NCI-H510A treated with DMSO at 0.1 percent for 48 hours (cell line): ENCODE results near the gene GAREM1.

Experiments
- DNase-seq: peaks from one replicate; lab custom pipeline; 2025; lab: John Stamatoyannopoulos, UW

GAREM1 gene

DNA sequence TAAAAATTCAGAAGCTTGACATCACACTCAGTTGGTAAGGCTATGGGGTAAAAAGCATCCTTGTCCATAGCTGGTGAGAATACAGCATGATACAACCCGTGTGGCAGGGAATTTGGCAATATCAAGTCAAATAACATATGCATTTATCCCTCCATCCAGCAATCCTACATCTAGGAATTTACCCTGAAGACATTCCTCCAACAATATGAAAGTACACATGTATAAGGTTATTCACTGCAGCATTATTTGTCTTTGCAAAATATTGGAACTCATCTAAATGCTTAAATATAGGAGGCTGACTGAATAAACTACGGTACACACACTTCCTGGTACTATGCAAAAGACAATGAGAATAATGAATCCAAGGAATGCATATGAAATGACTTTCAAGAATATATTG, 179.9 kb downstream of the GAREM1 start:
- no peak for DNase-seq

DNA sequence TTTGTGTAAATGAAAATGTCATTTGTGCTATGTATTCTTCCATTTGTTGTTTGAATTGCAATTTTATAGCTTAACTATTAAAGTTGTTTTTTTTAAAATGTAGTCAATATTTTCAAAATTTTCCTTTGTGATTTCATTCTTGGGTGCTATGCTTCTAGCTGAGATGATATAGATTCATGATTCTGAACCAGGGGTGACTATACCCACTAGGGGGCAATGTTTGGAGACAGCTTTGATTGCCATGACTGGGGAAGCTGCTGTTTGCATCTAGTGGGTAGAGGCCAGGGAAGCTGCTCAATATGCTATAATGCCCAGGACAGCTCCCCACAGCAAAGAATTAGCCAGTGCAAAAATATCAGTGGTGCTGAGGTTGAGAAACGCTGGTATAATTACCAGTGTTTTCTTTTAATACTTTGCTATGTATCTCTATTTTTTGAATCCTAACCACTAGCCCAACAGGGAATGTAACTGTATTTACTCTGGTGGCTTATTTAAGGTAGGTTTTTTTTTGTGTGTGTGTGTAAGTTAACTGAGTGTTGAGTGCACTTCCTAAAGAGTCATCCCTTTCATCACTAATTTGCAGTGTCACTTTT, 181.1 kb downstream of the GAREM1 start:
- DNase-seq = peak; percentile 91

DNA sequence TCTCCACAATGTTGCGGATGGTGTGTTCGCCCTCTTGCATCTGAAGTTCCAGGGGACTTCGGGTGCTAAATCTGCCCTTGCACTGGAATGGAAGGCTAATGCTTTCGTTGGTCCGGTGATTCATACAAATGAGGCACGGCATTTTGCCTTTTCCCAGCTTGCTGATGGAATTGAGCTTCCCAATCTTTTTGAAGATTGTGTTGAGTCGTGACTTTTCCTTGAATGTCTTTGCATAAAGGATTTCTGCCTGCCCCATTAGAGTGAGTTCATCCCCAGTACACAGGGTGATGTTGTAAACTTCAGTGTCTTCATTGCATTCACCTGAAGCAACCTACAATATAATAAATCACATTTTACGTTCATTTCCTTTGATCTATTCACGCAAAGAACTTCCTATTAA, 182.8 kb downstream of the GAREM1 start:
- DNase-seq = no peak

DNA sequence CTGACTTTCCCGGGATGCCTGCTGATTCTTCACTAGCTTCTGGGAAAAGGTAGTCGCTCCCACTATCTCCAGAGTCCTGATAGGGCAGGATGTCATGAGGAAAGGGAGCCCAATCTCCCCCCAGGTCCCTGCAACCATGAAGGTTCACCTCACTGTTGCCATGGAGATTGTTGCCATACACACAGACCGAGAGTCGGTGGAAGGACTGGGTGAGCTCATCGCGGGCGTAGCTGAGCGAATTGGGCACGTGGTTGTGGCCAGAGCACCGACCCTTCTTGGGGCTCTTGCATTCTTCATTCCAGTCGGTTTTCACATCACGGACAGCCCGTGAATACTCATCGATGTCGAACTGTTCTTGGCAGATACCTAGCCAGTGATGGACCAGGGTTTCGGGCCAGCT, 183.4 kb downstream of the GAREM1 start:
- DNase-seq = no peak

DNA sequence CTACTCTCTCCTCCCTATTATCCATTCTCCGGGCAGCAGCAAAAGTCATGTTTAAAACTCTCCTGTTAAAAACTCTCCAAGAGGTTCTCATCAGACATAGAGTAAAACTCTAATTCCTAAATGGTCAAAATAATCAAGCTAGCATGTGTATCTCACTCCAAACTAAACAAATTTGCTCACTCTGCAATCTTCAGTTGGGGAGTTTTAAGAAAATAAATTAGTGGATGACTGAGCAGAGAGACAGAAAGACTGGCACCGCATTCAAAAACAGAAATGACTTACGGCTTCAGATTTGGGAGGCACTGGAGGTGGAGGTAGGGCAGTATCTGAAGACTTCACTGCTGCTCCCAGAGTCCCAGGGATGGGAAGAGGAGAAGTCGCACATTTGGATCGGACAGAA, 183.9 kb downstream of the GAREM1 start:
- DNase-seq = no peak

DNA sequence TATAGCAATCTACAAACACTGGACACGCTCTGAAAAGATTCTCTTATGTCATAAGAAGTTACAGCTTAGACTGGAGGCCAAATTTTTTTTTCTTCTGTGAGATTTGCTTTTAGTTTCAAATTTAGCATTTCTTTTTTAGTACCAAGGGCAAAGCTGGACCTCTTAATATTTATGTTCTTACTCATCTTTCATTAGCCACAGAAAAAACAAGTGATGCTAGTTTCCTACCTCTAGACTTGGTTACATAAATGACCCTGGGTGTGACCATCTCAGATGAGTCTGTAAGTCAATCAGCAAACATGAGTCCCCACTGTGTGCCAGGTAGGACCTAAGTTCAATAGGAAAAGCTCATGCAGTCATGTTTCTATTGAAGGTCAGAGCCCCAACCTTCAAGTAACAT, 186.4 kb downstream of the GAREM1 start:
- no peak for DNase-seq

DNA sequence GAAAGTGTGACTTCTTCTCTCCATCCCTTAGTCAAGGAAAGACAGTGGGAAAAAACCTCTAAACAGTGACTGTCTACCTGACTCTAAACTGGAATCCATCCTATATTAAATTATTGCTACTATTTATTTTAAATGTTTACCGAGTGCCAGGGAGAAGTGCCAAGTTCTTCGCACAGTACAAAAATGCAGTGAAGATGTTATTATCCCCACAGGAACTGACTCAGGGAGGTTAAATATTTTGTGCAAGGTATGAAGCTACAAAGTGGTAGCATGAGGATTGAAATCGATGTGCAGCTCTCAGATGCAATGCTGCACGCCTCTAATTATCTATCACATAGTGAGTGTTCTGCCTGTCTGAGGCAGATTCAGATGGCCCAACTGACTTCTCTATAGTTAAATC, 189.8 kb downstream of the GAREM1 start:
- no peak for DNase-seq

DNA sequence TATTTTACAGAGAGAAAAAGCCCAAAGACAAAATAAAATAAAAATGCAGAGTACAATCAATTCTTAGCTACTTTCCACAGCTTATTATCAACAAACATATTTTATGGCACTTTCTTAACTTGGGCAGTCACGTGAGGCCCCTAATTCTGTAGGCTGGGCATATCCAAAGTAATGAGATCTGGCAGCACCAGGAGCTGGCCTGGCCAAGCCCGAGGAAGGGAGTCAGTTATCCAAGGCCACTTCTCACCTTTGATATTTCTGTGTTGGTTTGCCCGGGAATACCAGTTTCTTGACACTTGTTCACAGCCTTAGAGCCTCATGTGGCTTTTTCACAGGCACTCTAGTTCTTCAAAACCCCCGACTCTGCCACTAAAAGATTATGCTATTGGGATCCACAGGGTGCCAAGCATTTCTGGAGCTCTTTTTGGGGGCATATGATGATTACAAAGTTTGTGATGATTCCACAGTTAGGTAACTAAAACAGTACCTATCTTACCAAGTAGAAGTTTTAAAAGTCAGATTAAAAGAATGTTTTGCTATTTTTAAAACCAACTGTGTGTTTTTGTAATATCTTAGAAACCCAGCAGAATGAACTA, 190.4 kb downstream of the GAREM1 start:
- no peak for DNase-seq

DNA sequence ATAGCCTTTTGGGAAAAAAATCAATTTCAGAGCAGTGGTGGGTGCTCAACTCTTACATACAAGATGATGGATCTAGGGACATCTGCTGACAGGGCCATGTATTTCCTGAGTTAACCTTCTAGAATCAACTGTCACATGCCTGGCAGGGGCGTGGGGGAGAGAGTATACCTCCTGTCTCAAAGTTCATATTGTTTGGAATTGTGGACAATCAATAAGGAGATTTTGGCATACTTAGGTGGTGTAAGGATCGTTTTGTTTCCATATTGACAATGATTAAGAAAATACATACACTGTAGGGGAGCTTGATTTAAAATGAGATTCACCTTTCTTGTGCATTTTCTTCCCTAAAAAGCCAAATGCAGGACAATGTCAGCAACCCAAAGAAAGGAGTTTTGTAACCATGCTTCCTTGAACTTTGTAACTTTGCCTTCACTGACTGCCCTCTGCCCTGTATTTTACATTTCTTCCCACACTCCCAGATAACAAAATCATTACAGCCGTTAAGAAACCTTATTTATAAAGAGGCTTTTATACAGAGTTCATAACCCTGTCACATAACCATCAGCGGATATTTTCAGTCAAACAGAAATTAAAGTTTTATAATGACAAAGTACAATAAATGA, 192.4 kb downstream of the GAREM1 start:
- no peak for DNase-seq

DNA sequence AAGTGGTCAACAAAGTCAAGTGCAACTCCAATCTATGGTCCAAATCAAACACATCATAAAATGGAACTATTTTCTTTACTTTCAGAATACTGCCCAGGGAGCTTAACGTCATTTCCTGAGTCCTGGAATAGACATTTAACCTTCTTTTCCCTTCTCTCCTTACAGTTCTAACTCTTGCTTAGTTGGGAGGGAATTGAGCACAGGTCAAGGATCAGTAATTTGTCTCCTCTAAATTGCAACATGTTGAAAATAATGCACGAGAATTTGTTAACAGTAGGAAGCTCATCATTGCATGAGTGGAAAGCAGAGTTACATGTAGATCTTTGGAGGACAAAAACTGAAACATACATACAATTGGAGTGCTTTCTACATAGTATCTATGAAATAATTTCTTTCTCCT, 193.1 kb downstream of the GAREM1 start:
- DNase-seq = no peak

DNA sequence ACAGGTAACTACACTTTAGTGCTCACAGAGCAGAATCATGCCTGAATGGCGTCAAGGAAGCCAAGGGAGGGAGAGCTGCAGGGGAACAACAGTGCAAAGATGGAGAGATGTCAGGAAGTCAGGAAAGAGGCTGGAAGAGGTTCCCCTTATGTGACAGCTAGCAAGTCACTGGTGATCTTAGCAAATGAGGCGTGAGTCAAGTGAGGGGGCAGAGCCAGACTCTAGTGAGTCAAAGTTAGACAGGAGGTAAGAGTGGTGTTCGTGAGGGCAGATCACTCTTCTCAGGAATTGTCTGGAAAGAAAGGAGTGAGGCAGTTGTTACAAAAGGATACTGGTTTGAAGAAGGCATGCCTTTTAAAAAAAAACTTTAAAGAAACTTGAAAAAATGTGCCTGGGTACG, 193.8 kb downstream of the GAREM1 start:
- no peak for DNase-seq

DNA sequence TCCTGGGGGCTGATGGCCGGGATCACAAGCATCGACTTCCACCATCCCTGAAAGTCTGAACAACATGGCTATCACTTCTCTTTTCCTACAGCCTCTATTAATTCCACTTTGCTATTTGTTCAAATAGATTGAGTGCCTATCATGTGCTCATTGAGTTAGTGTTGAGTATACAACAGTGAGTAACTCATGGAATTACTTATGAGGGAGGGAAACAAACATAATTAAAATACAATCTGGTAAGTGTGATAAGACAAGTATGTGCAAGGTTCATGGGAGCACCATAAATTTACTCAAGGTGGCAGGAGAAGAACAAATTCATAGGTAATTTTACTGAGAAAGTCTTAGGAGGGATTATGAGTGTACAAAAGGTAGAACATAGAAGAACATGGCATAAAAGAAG, 194.4 kb downstream of the GAREM1 start:
- peak; percentile 83 for DNase-seq

DNA sequence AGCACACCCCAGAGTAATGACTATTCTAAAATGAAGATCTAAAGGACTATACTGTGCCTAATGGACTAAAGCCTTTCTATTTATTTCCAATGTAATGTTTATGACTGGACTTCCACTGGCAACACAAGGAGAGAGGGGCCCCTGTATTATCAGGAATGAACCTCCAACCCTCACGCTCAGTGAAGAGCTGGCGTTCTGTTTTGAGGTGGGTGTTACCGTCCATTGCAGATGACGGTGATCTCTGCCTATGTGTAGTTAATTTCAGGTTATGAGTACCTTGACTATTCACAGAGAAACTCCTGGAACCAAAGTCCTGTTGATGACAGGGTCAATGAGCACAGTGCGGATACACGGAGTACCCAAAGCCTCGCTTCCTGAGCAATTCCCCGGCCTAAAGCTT, 195.5 kb downstream of the GAREM1 start:
- DNase-seq = no peak

DNA sequence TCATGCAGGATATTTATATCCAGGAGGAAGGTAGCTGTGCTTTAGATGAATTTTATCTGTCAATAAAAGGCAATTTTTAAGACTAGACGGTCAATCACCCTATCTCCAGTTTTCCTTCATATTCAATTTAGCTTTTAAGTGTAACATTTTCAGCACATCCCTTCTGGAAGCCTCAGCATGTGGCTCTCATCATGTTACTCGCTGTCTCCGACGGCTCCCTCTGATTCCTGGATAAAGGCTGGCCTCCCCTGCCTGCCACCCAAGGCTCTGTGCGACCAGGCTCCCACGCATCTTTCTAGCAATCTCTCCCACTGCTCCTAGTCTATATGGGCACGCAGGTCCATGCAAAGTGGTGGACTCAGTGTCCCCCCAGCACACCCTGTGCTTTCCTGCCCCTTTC, 196.4 kb downstream of the GAREM1 start:
- DNase-seq = no peak

DNA sequence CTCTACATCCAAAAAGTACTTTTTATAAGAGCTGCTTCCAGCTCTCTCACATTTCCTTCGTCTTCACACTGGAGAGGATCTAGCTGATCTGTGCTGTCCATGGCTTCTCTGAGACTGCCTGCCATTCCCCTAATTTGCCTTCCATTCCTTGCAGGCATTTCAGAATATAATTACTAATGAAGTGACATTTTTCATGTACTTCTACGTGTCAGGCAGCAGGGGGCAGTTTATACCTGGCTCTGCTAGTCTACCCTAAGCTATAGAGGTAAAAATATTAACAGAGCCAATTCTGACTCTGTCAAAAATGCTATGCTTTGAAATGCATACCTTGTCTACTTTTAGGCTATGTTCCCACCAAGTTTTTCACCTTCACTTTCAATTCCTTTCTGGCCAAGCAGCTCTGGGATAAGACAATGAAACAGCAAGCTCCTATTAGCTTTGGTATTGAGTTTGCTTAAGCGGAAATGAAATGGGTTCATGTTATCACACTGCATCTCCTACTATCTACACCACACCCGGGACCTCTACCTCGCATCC, 198.9 kb downstream of the GAREM1 start:
- peak; percentile 92 for DNase-seq

DNA sequence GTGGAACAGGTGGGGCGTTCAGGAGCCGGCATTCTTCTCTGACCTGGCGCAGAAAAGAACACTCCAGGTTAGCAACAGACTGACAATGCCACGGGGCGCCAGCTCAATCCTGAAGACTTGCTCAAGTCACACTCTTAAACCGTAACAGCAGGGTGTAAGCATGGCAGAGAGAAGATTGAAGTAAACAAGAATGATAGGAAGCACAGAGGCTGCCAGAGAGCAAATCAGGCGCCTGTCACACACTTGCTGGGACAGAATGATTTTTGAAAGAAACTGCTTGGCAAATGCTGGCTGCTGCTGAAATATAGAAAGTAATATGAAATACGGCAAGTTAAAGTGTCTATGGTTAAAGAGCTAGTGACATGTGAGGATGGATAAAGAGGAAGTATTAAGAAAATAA, 200.3 kb downstream of the GAREM1 start:
- no peak for DNase-seq

DNA sequence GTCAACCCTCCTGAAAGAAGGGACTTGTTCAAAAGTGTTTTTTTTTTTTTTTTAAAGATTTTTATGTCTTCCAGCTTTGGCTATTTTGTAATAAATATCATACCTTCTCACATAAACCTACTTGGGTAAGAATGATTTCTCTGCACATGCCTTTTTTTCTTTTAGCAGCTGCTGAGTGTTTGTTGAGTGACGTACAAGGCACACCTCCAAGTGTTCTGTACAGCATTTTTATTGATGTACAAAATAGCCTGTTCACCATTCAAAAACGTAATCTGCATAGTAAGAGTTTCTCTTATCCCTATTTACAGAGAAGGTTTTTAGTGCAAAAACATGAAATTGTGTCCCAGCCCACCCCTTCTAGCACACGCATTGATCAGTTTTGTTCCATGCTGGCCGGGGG, 203.2 kb downstream of the GAREM1 start:
- DNase-seq = no peak

DNA sequence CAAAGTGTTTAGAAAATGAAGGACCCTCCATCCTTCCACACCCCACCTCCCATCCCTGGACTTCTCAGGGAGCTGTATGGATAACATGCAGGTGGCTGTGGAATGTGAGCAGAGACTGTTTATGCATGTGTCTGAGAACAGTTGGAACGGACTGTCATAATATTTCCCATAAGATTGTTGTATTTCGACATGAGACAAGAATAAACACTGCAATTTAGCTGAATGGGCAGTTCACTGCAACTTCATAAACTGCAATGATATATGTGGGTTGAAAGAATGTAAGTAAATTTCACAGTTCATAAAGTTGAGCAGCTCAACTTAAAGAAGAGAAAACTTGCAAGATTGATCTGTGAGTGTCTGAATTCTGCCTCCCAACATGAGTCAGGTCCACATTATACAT, 206.3 kb downstream of the GAREM1 start:
- DNase-seq = no peak

DNA sequence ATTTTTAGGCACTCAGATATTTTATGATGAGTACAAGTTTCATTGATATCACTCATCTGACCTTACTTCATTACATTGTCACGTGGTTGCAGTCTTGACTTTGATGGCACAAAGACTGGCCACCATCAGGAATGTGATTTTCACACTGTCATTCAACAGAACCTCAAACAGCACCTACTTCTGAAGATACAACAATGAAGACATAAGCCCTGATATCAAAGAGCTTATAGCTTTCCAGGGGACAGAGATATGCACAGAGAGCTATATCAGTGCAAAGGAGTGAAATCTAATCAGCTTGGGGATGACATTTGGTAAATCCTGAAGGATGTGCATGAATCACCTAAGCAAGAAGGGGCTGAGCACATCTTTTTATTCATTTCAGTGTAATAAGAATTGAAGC, 208.6 kb downstream of the GAREM1 start:
- no peak for DNase-seq

DNA sequence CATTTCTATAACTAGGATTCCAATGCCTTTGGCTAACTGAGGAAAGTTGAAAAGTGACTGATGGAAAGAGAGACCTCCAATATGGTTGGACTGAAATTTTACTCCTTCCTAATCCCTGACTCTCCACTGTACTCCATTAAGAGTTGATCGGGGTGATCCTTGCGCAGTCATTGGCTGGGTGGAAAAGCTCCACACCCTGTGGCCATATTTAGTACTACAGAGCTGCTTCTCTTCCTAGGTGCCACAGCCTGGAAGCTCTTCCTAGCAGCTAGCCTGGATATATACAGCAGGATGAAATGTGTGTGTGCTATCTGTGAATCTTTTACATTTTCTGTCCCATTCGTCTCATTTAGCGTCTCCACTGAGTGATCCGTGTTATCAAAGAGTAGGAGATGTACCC, 209.7 kb downstream of the GAREM1 start:
- no peak for DNase-seq

DNA sequence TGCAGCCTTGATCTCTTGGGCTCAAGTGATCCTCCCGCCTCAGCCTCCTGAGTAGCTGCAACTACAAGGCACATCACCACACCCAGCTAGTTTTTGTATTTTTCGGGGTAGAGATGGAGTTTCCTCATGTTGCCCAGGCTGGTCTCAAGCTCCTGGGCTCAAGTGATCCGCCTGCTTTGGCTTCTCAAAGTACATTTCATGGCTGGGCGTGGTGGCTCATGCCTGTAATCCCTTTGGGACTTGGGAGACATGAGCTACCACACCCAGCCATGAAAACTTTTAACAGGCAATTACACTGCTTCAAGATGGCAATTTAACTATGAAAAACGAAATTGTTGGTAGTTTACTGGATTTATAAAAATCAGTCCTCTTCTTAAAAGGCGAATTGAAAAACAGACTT, 211.1 kb downstream of the GAREM1 start:
- no peak for DNase-seq

DNA sequence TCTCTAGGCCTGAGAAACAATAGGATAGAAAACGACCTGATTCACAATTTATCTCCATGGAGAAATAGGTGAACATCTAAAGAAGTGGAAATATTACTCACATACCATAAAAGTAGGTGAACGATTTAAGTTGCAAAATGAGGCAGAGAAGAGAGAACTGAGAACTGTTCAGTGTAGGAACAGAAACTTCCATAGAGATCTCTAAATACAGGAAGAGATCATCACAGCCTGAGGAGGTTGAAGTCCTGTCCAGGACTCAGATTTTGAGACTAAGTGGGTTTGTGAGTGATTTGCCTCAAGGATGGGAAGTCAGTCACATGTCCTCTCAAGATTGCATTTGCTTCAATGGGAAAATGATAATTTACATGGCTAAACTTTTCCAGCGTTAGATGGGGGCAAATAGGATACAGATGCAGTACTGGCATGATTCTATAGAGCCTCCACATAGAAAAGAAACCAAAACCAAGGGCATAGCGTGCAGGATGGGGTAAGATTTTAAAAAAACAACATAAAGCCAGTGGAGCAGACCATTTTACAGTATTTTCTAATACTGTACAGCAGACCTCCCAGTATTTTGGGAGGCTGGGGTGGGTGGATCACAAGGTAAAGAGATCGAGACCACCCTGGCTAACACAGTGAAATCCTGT, 212.0 kb downstream of the GAREM1 start:
- DNase-seq = no peak

DNA sequence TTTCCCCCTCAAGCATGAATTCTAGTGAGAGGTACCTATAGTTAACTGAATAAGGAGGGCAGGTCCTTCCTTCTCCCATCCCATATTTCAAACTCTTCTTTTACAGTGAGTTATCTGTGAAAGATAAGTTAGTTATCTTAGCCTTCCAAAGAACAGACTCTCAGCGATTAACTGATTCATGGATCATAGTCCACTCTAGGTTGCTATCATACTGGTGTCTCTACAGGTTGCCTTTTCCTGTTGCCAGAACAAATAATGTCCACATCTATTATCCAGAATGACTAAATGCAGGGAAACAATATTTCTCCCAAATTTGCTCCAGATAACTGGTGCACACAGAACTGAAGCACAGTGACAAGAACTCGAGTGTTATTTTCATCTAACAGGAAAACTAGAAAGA, 212.5 kb downstream of the GAREM1 start:
- no peak for DNase-seq
